GM19193 (cell line): Measurements from ENCODE around the gene ERICH4.

Experiments
- POLR2A ChIP-seq: IDR thresholded peaks from 4 replicates; pipeline ENCODE4 v1.6.1; 2011; ENCODE audit not compliant: insufficient read depth, insufficient read length; ENCODE audit errors: extremely low read depth

Gene ERICH4

DNA sequence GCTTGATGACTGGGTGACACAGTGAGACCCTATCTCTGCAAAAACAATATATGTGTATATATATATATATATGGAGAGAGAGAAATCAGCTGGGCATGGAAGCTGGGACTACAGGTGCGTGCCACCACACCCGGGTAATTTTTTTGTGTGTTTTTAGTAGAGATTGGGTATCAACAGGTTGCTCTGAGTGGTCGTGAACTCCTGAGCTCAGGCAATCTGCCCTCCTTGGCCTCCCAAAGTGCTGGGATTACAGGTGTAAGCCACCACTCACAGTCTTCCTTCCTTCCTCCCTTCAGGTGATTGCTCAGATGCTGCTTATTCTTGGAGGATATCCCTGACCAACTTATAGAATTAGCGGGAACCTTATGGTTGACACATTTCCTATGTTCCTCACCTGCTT lies 41.9 kb downstream of the ERICH4 start:
- no peak for TF ChIP-seq POLR2A

GRCh38 chr19:41492843-41493242 lies 49.9 kb downstream of the ERICH4 start:
- TF ChIP-seq POLR2A, result no peak
